Endodermal cell (in vitro differentiated cells): ENCODE data around the gene RAB31. TPM values are rescaled to one million over a fixed set of nuclear protein-coding genes. Genes with fewer than 3 reads are reported as not detected.

Experiments
- DNase-seq: peaks from one replicate; pipeline ENCODE4 v3.0.0-alpha.2; 2017
- H3K27ac ChIP-seq: 2 replicates; pipeline ENCODE4 v1.5.1; 2013; ENCODE audit warnings: mild to moderate bottlenecking, low read depth, low read length, moderate library complexity
- H3K27me3 ChIP-seq: 2 replicates; pipeline ENCODE4 v1.6.1; 2013; ENCODE audit warnings: mild to moderate bottlenecking, low read length, moderate library complexity; ENCODE audit not compliant: insufficient read depth, control insufficient read depth, poor library complexity, severe bottlenecking
- H3K36me3 ChIP-seq: 2 replicates; pipeline ENCODE4 v1.7.0; 2013; ENCODE audit warnings: mild to moderate bottlenecking, low read length, moderate library complexity; ENCODE audit not compliant: control insufficient read depth, insufficient read depth
- H3K4me1 ChIP-seq: one replicate; pipeline ENCODE4 v1.7.0; 2013; ENCODE audit warnings: low read length; ENCODE audit not compliant: control insufficient read depth, insufficient read depth
- H3K4me3 ChIP-seq: 2 replicates; pipeline ENCODE4 v1.5.1; 2013; ENCODE audit warnings: mild to moderate bottlenecking, low read length, moderate library complexity
- H3K9ac ChIP-seq: 2 replicates; pipeline ENCODE4 v1.6.1; 2013; ENCODE audit warnings: mild to moderate bottlenecking, low read length, moderate library complexity; ENCODE audit not compliant: poor library complexity, severe bottlenecking; ENCODE audit errors: extremely low read depth
- H3K9me3 ChIP-seq: 2 replicates; pipeline ENCODE4 v1.6.1; 2013; ENCODE audit warnings: mild to moderate bottlenecking, low read length, moderate library complexity; ENCODE audit not compliant: control insufficient read depth
- H3K27ac Mint-ChIP-seq: 2 replicates; pipeline ENCODE4 v1.8.0; 2020; ENCODE audit warnings: mixed read lengths
- H3K27me3 Mint-ChIP-seq: 2 replicates; pipeline ENCODE4 v1.8.0; 2021; ENCODE audit warnings: mild to moderate bottlenecking, mixed read lengths; ENCODE audit not compliant: insufficient read depth
- H3K36me3 Mint-ChIP-seq: 2 replicates; pipeline ENCODE4 v1.8.0; 2020; ENCODE audit warnings: low read depth, mixed read lengths
- H3K4me1 Mint-ChIP-seq: 2 replicates; pipeline ENCODE4 v1.8.0; 2020; ENCODE audit warnings: mixed read lengths
- H3K4me3 Mint-ChIP-seq: 2 replicates; pipeline ENCODE4 v1.8.0; 2020; ENCODE audit warnings: mild to moderate bottlenecking, moderate library complexity, mixed read lengths
- H3K9me3 Mint-ChIP-seq: 2 replicates; pipeline ENCODE4 v1.8.0; 2020; ENCODE audit warnings: mild to moderate bottlenecking, mixed read lengths
- WGBS, 2 experiments: methylation state at CpG; one replicate each; pipeline versions ENCODE4 v1.1.5 to v1.1.7; 2013; ENCODE audit warnings: missing lambda C conversion rate in 2 of 2, mixed read lengths in 1 of 2; ENCODE audit not compliant: insufficient coverage in 1 of 2, insufficient read length in 1 of 2; 5-methylcytosine and 5-hydroxymethylcytosine counted together
- total RNA-seq, 2 donors: library from RNA; stranded (reverse); fragmentation: NEBNext Ultra II Directional in 1 of 2; extraction: Animal tissue kit (Norgen Biotek cat#: 25700) in 1 of 2; gene quantifications; 2 replicates in 1 of 2; 3 replicates in 1 of 2; pipeline ENCODE4 v1.2.1, GENCODE V29; 2021
- TF ChIP-seq, protein P1 (sequence below): fragments of 200-600 bp; sonication (generic); conservative IDR thresholded peaks from 2 replicates; pipeline ENCODE4 v1.5.0; 2021; ENCODE audit warnings: antibody characterized with exemption, mild to moderate bottlenecking

RAB31 gene
- total RNA-seq, 2 donors from 2014 or later = 11.7 to 20.3 TPM

DNA sequence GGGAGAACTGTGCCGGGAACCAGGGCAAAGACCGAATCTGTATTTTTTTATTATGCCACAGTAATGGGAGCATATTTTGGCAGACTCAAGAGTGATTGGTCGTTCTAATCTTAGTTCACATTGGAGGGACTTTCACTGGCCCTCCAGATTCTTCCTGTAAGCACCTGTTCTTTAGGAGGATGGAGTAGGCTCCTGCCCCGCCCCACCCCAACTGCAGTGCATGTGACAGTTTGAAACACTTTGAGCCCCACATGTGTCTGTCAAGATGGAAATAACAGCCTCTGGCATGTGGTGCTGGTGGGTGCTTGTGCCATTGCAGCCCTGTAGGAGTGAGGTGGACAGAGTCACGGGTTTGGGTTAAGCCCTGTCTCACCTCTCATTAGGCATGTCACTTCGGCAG, 134.3 kb downstream of the RAB31 start:
- Mint-ChIP-seq H3K4me1 (peaks cover 23% of the 10 kb centered on the region), H3K27me3 (peaks cover 2% of the 10 kb centered on the region), H3K4me3 (no peak overlapping the region), H3K36me3 (no peaks in the 10 kb centered on the region), H3K9me3 (no peaks in the 10 kb centered on the region), H3K27ac (no peak overlapping the region)
- TF ChIP-seq, protein P1, sequence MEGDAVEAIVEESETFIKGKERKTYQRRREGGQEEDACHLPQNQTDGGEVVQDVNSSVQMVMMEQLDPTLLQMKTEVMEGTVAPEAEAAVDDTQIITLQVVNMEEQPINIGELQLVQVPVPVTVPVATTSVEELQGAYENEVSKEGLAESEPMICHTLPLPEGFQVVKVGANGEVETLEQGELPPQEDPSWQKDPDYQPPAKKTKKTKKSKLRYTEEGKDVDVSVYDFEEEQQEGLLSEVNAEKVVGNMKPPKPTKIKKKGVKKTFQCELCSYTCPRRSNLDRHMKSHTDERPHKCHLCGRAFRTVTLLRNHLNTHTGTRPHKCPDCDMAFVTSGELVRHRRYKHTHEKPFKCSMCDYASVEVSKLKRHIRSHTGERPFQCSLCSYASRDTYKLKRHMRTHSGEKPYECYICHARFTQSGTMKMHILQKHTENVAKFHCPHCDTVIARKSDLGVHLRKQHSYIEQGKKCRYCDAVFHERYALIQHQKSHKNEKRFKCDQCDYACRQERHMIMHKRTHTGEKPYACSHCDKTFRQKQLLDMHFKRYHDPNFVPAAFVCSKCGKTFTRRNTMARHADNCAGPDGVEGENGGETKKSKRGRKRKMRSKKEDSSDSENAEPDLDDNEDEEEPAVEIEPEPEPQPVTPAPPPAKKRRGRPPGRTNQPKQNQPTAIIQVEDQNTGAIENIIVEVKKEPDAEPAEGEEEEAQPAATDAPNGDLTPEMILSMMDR = no peak
- 86 to 90% methylated on average over 2 to 5 of the region's 6 CpGs for WGBS, 2 experiments
- H3K4me3 ChIP-seq = no peak overlapping the region
- H3K36me3 ChIP-seq = no peaks in the 10 kb centered on the region
- H3K9me3 ChIP-seq = no peaks in the 10 kb centered on the region
- no peak overlapping the region for H3K27ac ChIP-seq
- no peak for DNase-seq
- H3K9ac ChIP-seq = no peak overlapping the region
- H3K27me3 ChIP-seq = no peaks in the 10 kb centered on the region
- H3K4me1 ChIP-seq = peaks cover 7% of the 10 kb centered on the region

DNA sequence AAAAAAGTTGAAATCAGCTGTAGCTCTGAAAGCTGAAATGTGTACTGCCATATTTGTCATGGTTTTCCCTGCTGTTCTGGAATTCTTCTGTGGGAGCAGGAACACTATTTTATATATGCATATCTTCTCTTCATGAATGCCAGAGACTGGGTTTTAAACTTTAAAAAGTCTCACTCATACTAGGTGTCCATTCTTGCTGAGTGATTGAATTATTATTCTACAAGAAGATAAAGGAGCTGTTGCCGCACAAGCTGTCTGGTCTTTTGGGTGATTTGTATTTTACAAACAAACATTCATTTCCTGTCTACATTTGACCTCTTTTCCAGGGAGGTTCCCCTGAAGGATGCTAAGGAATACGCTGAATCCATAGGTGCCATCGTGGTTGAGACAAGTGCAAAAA, 137.2 kb downstream of the RAB31 start:
- Histone ChIP-seq H3K4me1 (no peaks in the 10 kb centered on the region), H3K9ac (no peak overlapping the region), H3K27me3 (no peaks in the 10 kb centered on the region), H3K36me3 (no peaks in the 10 kb centered on the region), H3K9me3 (no peaks in the 10 kb centered on the region), H3K27ac (no peak overlapping the region), H3K4me3 (no peak overlapping the region)
- Mint-ChIP-seq H3K9me3 (no peaks in the 10 kb centered on the region), H3K4me1 (peaks cover 4% of the 10 kb centered on the region), H3K36me3 (peaks cover 2% of the 10 kb centered on the region), H3K4me3 (no peak overlapping the region), H3K27ac (no peak overlapping the region), H3K27me3 (no peaks in the 10 kb centered on the region)
- TF ChIP-seq, protein P1 = no peak
- 85 to 98% methylated on average over 2 to 3 of the region's 3 CpGs for WGBS, 2 experiments
- DNase-seq = no peak

- peaks cover 4% of the 10 kb centered on the region for H3K4me1 Mint-ChIP-seq
- no peak overlapping the region for H3K4me3 Mint-ChIP-seq
- H3K27me3 Mint-ChIP-seq = no peaks in the 10 kb centered on the region
- H3K27ac Mint-ChIP-seq = no peak overlapping the region
- Histone ChIP-seq H3K36me3 (no peaks in the 10 kb centered on the region), H3K9me3 (no peaks in the 10 kb centered on the region), H3K9ac (no peak overlapping the region), H3K4me3 (no peak overlapping the region), H3K4me1 (no peaks in the 10 kb centered on the region), H3K27me3 (no peaks in the 10 kb centered on the region), H3K27ac (no peak overlapping the region)
- no peak for DNase-seq
- H3K9me3 Mint-ChIP-seq = no peaks in the 10 kb centered on the region
- TF ChIP-seq, protein P1 = no peak
- peaks cover 2% of the 10 kb centered on the region for H3K36me3 Mint-ChIP-seq
- WGBS, 2 experiments = 94 to 96% methylated on average over 6 to 10 of the region's 10 CpGs
These were observed 138.2 kb downstream of the RAB31 start for GRCh38 chr18:9846162-9846925.
